ENCODE data around the gene PDK2. TPM values are rescaled to one million over a fixed set of nuclear protein-coding genes. Genes with fewer than 3 reads are reported as not detected.

PDK2 gene
- total and polyA plus RNA-seq, 2 of the 4 experiments (the other 2 are of a cell fraction): 26.7 to 104 TPM

DNA sequence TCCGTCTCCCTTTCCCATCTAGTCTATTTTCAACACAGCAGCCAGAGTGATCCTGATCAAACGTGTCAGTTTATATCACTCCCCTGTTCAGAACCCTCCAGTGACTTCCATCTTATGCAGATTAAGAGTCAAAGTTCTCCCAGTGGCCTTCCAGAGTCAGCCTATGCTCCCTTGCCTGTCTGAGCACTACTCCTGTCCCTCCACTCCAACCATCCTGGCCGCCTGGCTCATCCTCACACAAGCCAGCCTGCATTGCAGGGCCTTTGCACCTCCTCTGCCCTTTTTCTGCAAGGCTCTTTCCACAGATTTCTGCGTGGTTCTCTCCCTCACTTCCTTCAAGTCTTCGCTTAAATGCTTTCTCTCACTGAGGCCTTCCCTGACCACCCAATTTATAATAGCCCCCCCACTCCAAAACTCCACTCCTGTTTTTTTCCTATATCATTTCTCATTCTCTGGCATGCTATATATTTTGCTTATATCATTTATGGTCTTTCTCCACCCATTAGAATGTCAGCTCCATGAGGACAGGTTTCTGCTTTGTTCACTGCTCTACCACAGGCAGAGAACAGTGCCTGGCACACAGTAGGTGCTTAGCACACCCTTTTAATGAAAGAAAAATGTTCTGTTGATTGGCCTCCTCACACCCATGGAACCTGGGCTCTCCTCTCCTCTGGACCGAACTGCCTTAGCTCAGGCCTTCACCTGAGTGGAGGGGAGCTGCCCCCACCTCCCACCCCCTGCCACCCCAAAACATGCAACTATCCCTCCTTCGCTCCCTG is 25.5 kb downstream of the PDK2 start:
- DNase-seq (no peak), ATAC-seq (ENCODE audit: low read depth) (no peak)
- ChIA-PET CTCF (no interaction called here), POLR2A (ENCODE audit: unreplicated experiment) (no interaction called here)
- Histone ChIP-seq H3K27me3 (ENCODE audit: control insufficient read depth, insufficient read depth, low read length) (no peaks in the 10 kb centered on the region), H3K27ac (ENCODE audit: insufficient read depth, low read length) (no peak overlapping the region), H3K4ac (ENCODE audit: low read depth, low read length) (no peak overlapping the region), H3K14ac (replicated peaks; ENCODE audit: low read depth, low read length) (no peak overlapping the region), H3K4me1 (ENCODE audit: control insufficient read depth, insufficient read depth, low read length) (peaks cover 10% of the 10 kb centered on the region), H2AK9ac (replicated peaks; ENCODE audit: low read depth, low read length, poor library complexity) (no peak overlapping the region), H3K36me3 (ENCODE audit: control insufficient read depth, insufficient read depth, low read length) (peaks cover 6% of the 10 kb centered on the region; the same call in 1 of the 2 replicates), H3K18ac (ENCODE audit: low read depth, low read length) (no peak overlapping the region), H2BK5ac (ENCODE audit: low read depth, low read length, poor library complexity, severe bottlenecking) (no peak overlapping the region), H3K4me3 (ENCODE audit: insufficient read depth, low read depth, low read length) (no peak overlapping the region), H2AK5ac (ENCODE audit: low read depth, low read length) (no peak overlapping the region), H2BK20ac (ENCODE audit: low read depth, low read length) (no peak overlapping the region), H3K4me2 (ENCODE audit: low read depth, low read length) (no peak overlapping the region), H3K23ac (ENCODE audit: low read depth, low read length) (no peak overlapping the region), H2AFZ (replicated peaks; ENCODE audit: low read length, poor library complexity) (no peak overlapping the region), H3K9me3 (ENCODE audit: control insufficient read depth, insufficient read depth, low read length) (no peaks in the 10 kb centered on the region), H3K9ac (ENCODE audit: low read depth, low read length) (no peak overlapping the region), H4K5ac (ENCODE audit: low read depth, low read length) (no peak overlapping the region), H3K56ac (ENCODE audit: extremely low read depth, insufficient read depth, low read length) (no peak overlapping the region), H4K91ac (ENCODE audit: insufficient read depth, low read depth, low read length) (no peak overlapping the region), H4K20me1 (ENCODE audit: insufficient read depth, low read length) (no peaks in the 10 kb centered on the region), H3K79me1 (ENCODE audit: low read depth in 1 of 2, low read length in 2 of 2) (peaks cover 0 to 5% of the 10 kb centered on the region in 2 experiments; a peak in 1 of 4 replicates), H2BK120ac (ENCODE audit: low read depth, low read length) (no peak overlapping the region), H3K9me1 (ENCODE audit: insufficient read depth, low read length) (peaks cover 14% of the 10 kb centered on the region), H2BK15ac (ENCODE audit: low read depth, low read length) (no peak overlapping the region), H4K8ac (ENCODE audit: low read depth in 2 of 2, low read length in 2 of 2) (no peak overlapping the region)
- WGBS, 2 experiments (ENCODE audit: extremely low coverage in 2 of 2, insufficient read length in 1 of 2): 85% methylated on average over 5 of the region's 7 CpGs; no CpG with 5 or more reads in 1 of the 2 experiments
- TF ChIP-seq, protein P1, sequence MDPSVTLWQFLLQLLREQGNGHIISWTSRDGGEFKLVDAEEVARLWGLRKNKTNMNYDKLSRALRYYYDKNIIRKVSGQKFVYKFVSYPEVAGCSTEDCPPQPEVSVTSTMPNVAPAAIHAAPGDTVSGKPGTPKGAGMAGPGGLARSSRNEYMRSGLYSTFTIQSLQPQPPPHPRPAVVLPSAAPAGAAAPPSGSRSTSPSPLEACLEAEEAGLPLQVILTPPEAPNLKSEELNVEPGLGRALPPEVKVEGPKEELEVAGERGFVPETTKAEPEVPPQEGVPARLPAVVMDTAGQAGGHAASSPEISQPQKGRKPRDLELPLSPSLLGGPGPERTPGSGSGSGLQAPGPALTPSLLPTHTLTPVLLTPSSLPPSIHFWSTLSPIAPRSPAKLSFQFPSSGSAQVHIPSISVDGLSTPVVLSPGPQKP (IDR thresholded peaks at IDR 0.05; ENCODE audit: borderline replicate concordance, low read depth, low read length): no peak
- TF ChIP-seq SMC3 (IDR thresholded peaks at IDR 0.05; ENCODE audit: low read depth, low read length) (no peak), BHLHE40 (IDR thresholded peaks at IDR 0.05; ENCODE audit: low read depth, low read length) (no peak), MXI1 (IDR thresholded peaks at IDR 0.05; ENCODE audit: borderline replicate concordance, low read depth, low read length) (no peak), RAD21 (IDR thresholded peaks at IDR 0.05; ENCODE audit: low read length) (no peak)
- TF ChIP-seq, protein P2, sequence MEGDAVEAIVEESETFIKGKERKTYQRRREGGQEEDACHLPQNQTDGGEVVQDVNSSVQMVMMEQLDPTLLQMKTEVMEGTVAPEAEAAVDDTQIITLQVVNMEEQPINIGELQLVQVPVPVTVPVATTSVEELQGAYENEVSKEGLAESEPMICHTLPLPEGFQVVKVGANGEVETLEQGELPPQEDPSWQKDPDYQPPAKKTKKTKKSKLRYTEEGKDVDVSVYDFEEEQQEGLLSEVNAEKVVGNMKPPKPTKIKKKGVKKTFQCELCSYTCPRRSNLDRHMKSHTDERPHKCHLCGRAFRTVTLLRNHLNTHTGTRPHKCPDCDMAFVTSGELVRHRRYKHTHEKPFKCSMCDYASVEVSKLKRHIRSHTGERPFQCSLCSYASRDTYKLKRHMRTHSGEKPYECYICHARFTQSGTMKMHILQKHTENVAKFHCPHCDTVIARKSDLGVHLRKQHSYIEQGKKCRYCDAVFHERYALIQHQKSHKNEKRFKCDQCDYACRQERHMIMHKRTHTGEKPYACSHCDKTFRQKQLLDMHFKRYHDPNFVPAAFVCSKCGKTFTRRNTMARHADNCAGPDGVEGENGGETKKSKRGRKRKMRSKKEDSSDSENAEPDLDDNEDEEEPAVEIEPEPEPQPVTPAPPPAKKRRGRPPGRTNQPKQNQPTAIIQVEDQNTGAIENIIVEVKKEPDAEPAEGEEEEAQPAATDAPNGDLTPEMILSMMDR (conservative IDR thresholded peaks at IDR 0.05; ENCODE audit: low read depth, low read length): no peak
- in situ Hi-C loops (cut with MboI; ENCODE audit: low sequenced_read_pairs) (no loop called here), intact Hi-C loops (cut with micrococcal nuclease) (no loop called here), dilution Hi-C loops (cut with HindIII; ENCODE audit: low sequenced_read_pairs, unreplicated experiment) (no loop called here)
- no TSS peak for BruUV-seq (replicated peaks)
